Stimulated activated CD4-positive, alpha-beta T cell treated with anti-CD3 and anti-CD28 coated beads, TNF-alpha, amount 100 ng/mL, for 48 hours (primary cell): ENCODE measurements around the gene PDE6A.
"Not testable (repeated sequence)": the region's sequence is repeated elsewhere in the genome, so short reads cannot be mapped to it uniquely, and the experiment has no call there.

Experiments used
- DNase-seq, 3 donors: peaks; one replicate each; pipeline ENCODE4 v3.0.0-alpha.2; 2020; ENCODE audit warnings: low read depth in 3 of 3

The PDE6A gene

DNA sequence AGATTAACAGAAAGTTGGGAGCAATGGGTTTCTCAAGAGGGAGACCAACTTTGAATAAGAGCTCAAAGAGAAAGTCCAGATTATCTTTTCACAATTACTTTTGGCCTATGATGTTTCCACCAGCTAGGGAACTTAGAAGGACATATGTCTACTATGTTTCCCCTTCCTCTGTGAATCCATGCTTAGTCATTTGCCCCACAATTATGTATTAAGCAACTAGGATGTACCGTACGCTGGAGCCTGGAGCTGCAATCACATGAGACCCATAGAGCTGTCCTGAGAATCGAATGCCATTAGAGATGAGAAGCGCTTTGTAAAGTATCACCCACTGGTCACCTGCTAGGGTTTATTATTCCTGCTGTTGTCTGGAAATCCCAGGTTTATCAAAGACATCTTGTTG is 78.8 kb downstream of the PDE6A start:
- DNase-seq = no peak

DNA sequence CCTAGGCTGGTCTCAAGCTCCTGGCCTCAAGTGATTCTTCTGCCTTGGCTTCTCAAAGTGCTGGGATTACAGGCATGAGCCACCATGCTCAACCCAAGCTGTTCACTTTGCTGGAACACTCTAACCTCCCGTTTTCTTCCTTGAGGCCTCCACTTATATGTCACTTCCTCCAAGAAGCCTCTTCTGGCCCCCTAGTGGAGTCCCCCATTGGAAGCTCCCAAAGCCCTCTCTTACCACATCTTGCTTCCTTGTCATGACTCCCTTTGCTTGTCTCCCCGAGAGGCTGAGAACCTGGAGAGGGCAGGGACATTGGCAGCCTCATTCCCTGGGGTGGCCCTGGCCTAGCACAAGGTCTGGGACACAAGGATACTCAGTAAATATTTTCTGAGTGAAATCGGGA is 80.8 kb downstream of the PDE6A start:
- no peak for DNase-seq

DNA sequence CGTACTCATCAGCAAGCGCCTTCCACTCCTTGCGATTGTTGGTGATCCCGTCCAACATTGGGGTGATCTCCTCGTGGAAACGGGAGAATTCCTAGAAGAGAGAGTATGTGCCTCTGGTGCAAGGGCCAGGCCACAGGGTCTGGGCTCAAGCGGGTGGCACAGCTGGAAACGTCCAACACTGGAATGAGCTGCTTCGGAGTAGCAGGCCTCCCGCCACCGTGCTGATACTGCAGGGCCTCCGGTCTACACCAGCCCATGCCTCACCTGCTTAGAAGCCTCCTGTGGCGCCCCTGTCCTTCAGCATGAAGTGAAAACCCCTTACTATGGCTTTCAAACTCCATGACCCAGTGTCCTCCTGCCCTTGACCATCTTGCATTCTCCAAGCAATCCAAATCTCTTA is 81.4 kb downstream of the PDE6A start:
- DNase-seq = no peak

DNA sequence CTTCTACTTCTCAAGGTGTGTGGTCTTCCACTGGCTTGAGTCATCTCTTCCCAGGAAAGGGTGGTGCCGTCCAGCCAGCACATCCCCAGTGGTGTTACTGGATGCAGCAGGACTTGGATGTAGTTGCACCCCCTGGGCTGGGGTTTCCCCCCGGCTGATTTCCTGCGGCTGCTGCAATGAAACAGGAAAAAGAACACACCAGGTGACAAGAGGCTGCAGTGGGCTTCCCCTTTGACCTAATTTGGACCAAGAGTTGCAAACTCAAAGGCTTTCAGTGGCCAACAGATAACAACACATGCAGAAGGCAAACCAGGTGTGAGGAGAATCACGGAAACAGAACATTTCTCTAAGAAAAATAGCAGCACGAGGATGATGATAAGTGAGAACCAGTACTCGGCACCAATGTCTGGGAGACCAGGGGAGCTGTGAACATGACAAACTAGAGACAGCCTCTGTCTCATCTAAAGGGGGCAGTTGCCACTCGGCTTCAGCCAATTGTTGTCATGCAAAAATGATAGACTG is 83.7 kb downstream of the PDE6A start:
- DNase-seq = no peak

DNA sequence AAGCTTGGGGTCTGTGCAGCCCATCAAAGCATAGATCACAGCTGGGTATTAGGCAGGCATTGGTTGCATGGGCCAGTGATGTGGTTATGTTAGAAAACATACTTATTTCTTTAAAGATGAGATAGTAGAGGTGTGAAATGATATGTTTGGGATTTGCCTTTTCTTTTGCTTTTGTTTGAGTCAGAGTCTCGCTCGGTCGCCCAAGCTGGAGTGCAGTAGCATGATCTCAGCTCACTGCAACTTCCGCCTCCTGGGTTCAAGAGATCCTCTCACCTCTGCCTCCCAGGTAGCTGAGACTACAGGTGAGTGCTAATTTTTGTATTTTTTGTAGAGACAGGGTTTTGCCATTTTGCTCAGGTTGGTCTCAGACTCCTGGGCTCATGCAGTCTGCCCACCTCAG is 84.8 kb downstream of the PDE6A start:
- no peak for DNase-seq

DNA sequence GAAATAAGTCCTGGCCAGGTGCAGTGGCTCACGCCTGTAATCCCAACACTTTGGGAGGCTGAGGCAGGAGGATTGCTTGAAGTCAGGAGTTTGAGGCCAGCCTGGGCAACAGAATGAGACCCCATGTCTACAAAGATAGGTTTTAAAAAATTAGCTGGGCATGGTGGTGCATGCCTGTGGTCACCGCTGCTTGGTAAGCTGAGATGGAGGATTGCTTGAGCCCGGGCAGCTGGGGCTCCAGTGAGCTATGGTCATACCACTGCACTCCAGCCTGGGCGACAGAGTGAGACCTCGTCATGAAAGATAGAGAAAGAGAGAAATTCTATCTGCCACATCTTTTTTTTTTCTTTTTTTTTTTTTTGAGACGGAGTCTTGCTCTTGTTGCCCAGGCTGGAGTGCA is 86.1 kb downstream of the PDE6A start:
- DNase-seq = not testable (repeated sequence)

DNA sequence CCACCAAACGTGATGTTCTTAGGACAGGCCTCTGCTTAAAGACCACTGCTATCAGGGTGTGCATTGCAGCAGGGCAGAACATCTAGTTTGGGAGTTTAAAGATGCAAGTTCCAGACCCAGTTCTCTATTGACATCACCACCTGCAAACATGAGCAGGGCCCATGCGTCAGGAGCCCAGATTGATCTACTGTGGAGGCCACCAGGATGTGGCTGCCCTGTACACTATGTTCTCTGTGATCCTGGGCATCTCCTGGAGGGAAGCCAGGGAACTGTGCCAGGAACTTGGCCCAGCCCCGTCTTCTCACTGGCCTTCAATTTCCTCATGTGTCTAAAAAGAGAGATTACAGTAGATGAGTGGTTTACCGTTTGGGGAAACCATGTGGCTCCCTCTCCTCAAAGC is 87.1 kb downstream of the PDE6A start:
- DNase-seq = no peak

DNA sequence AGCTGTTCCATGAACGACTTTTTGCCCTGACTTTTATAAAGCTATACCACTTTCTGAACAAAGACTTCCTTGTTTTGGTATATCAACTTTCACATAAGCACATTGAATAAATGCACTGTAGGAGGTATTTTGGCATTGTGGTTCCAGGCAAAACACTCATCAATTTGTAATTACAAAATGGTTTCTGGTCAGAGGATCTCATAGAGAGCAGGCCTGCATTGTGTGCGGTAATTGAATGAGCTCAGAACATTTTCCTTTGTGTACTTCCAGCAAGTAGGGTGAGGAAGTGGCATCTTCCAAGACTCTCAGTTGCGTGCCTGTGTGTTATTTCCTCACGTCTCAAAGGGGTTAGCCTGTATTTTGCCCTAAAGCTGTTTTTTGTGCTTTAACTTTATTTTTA is 89.2 kb downstream of the PDE6A start:
- DNase-seq = no peak

DNA sequence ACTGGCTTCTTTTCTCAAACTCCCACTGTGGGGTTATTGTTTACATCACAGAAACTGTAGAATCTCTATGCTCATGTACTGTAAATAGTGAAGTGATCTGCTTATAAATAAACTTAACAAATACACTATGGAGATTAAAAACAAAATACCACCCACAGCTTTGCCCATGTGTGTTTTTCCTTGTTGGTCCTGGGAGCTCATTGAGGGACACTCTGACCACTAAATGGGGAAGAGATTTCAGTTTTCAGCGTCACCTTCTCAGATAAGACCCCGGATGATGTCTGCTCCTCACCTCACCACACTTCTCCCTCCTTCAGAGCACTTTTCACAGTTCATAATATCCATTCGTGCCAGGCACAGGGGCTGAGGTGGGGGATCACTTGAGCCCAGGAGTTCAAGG is 89.7 kb downstream of the PDE6A start:
- DNase-seq = no peak

DNA sequence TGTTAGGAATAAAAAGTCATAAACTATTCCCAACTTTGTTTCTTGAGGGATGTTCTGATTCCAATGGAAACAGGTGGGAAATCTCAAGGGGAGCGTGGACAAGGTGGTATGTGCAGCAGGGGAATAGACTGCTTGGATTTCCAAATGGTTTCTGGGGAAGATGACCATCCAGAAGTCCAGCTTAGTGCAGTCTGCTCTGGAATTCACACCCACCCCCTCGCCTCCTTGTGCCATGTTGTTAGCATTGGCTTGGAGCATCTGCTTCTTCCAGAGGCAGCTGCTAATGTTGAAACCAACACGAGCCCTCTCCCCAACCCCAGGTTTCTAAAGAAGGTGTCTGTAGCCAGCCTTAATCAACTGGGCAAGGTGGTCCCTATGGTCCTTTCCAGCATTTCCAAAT is 90.9 kb downstream of the PDE6A start:
- no peak for DNase-seq

DNA sequence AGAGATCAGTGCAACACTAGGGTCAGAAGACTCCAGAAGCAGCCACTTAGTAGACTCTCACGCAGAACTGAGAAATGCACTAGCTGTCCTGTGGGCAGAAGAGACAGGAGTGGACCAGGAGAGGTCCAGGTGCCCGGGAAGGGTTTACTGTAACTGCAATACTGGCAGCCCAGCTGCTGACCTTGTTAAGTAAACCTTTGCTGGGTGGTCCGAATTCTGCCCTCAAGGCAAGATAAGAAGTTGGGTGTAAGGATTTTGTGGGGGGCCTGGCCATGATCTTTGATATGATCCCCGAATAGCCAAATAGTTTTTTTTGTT is 91.3 kb downstream of the PDE6A start:
- DNase-seq = no peak

DNA sequence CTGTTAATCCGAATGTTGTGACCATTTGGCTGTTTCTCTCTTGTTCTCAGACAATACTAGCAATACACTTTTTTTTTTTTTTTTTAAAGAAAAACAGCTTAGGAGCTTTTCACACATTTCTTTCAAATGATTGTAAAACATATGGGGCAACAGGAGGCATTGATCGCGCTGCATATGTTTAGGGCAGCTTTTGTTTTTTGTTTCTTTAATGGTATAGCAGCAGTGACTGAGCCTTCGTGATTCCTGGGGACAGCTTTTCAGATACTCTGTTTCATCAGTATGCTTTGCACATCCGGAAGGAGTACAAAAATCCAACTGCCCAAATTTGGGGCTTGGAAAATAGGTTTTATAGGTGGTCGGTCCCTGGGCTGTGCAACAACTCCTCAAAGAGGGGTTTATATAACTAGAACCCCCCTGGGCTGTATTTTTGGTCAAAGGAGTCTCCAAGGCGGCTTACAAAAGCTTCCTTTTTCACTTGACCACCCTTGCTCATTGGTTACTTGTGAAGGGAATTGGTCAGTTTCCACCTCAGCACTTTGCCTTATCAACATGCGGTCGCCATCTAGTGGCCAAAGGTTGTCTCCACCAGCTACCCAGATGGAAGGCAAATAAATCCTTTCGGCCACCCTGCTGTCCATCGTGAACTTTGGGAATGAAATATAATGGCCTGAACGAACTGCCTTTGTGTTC is 91.8 kb downstream of the PDE6A start:
- DNase-seq = peak in 2 of 3 donors; percentile 10 to 42

DNA sequence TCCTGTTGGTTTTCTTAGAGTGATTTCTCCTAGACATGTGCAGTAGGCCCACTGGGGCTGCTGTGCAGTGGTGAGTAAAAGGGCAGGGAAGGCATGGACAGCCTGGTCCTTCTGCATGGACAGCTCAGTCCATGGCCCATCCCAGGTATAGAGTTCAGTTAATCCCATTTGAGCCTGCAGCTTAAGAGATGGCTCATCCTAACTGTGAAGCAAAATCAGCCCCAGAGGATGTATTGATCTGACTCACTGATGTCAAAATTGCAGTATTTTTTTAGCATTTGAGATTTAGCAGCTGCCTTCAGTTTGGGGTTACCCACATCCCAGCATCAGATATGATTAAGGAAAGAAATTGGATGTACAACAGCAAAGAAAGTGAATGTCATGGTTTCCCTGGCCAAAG is 93.4 kb downstream of the PDE6A start:
- DNase-seq = no peak

DNA sequence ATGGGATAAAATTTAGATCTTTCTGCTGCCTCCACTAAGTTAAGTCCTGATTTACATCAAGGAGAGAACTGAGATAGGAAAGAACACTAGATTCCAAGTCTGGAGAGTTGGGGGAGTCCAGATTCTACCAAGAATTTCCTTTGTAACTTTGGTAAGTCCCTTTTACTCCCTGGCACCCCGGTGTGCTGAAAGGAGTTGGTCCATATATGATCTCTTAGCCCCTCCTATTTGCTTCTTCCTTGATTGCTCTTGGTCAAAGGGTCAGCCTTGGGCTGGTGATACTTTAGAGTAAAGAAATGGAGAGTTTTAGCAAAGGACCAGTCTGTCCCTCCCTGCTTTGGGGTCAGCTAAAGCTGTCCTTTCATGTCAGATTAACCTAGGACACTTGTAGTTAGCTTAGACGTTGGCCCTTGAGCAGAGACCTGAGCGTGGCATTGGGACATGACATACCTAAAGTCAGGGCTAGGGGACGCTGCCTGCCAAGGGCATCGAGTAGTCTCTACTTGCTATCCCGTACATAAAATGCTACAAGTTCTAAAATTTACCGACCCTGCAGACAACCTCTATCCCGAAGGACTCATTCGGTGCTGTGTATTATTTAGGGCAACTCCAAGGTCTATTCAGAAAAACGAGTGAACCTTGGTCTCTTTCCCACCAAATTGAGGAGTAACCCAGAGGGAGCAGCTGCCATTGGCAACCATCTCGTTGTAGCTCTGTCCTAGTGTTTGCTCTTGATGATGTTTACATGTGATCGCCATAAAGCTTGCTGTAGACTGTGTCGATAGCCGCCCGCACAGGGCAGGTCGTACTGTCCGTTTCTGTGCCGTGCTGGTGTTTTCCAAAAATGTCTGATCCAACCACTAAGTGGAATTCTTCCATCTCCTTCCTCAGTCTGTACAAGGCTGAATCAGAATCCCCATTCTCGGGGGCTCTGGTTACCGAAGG is 94.4 kb downstream of the PDE6A start:
- no peak for DNase-seq

DNA sequence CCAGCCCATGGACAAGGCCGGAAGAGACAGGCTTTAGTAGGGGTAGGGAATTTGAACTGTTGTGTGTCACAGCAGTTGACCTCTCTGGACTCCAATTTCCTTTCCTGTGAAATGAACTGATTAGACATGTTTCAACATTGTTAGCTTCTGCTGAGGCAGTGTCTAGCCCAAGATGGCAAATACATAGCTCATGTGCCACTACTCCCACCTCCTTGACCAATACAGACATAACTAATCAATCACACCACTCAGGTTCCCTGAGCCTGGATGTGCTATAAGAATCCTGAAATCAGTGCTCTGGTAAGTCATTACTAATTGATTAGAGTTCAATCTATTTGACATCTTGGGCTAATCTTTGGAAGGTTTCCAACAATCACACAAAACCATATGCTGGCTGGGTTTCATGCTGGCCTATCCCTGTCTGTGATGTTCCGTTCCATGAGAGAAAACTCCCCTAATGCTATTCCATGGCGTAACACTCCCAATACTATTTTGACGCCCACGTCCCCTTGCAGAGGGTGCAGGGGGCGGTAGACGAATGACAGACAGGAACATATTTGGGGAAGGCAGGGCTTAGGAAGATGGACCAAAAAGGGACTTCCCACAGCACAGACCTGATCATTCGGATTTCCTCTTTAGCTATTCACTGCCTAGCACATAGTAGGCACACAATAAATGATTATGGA is 95.2 kb downstream of the PDE6A start:
- DNase-seq = no peak

DNA sequence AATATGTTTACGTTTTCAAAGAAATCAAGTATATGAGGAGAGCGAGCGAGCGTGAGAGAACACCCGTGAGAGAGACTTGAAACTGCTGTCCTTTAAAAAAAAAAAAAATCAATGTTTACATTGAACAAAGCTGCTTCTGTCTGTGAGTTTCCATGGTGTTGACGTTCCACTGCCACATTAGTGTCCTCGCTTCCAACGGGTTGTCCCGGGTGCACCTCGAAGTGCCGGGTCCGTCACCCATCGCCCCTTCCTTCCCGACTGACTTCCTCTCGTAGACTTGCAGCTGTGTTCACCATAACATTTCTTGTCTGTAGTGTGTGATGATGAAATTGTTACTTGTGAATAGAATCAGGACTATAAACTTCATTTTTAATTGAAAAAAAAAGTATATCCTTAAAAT is 97.0 kb downstream of the PDE6A start:
- no peak for DNase-seq

DNA sequence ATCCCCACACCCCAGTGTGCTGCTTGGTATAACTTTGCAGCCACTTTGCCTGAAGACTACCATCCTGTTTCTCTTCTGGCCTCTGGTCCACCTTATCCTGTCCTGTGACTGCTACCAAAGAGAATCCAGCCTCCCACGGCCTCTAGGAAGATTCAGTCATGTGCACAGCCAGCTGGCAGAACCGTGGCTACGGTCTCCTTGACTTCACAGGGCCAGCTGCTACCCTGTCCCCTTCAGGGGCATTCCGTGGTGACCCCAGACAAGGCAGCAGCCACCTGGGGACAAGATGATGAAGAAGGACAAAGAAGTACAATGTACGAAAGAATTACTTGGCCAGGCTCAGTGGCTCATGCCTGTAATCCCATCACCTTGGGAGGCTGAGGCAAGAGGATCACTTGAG is 98.6 kb downstream of the PDE6A start:
- DNase-seq = no peak

DNA sequence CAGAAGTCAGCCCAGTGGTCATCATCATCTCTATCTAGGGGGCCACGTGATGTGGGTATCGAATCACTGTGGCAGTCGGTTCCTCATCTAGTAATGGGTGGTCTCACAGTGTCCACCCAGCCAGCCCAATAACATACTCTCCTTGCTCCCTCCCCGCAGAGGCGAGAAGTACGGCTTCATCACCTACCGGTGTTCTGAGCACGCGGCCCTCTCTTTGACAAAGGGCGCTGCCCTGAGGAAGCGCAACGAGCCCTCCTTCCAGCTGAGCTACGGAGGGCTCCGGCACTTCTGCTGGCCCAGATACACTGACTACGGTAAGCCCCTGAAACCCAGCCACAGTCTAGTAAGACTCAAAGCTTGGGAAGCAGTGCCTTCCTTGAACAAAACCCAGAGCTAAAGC is 99.0 kb downstream of the PDE6A start:
- DNase-seq = no peak

DNA sequence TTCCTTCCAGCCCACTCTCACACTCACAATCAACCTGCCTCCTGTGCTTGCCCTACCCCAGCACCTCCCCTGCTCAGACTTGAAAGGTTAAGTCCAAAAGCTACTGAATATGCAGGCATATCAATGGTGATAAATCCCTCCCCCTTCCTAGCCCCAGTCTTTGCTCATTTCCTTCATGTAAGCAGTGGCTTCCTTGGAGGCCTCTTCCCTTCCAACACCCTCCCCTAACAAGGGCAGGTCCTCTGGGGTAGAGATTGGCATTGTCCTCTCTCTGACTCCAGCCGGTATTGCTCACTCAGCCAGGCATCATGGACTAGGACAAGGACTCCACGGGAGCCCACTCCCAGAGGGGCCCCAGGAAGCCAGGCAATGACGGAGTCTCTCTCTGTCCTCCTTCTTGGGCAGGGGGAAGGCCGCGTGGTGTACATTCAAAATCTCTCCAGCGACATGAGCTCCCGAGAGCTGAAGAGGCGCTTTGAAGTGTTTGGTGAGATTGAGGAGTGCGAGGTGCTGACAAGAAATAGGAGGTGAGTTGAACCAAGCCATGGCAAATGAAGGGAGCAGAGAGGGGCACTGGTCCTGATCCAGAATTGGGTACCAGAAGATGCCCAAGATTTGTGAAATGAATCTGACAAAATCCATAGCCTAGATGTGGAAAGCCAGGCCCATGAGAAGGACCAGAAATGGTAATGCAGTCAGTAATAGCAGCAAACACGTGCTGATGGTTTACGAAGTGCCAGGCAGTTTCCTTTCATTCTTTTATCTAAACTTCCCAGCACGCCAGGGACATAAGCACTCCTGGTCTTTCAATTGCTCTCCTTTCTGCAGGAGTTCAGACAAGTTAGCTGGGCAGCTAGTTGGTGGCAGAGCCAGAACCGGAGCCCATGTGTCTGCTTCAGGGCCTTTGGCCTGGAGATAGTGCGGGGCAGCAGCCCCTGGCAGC is 102.5 kb downstream of the PDE6A start:
- no peak for DNase-seq

DNA sequence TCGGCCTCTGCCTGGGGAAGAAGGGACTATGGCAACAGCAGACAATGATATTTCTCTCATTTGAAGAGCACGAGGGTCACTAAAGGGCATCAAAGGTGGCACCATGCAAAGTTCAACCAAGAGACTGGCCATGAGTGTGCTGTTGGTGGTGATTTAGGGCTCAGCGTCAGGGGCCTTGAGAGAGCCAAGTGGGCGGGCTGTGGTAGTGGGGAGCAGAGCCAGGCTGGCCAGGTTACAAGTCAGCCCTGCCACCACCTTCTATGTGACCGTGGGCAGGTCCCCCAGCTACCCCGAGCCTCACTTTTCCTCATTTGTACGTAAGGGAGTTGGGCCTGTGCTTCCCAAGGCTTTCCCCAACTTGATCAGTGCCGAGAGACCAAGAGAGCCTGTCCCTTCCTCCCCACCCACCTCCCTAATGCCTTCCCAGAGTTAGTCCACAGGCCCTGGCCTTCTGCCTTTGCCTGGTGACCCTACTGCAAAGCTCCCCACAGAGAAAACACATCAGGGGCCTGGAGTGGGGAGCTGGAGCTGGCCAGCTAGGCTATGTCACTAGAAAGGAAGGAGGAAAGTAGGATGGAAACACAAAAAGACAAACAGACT is 104.3 kb downstream of the PDE6A start:
- DNase-seq = no peak

DNA sequence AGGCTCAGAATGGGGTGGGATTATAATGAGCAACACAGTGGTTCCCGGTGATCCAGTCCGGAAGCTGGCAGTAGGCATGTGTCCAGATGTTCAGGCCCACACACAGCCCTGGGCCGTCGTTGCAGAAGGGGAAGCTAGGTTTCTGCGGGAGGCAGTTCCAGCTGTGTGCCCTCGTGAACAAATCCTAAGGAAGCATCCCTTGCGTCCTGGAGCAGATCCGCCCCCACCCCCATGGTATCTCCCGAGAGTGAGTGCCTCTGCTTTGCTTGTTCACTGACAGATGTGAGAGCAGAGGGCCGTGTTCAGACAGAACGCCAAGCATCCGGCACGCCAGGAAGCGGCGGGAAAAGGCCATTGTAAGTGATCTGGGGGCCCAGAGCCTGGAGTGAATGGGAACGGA is 104.8 kb downstream of the PDE6A start:
- no peak for DNase-seq
